Spleen (tissue), 7 donors: ENCODE results near the gene DGKB.

Experiments
- CTCF ChIP-seq, 11 experiments: fragments of 200-600 bp in 7 of 11; fragments of 450-650 bp in 4 of 11; sonication (generic) in 4 of 11; IDR thresholded peaks in 8 of 11; conservative IDR thresholded peaks in 3 of 11; 1 replicate in 7 of 11; 2 replicates in 4 of 11; pipeline versions ENCODE4 v1.4.0 to v1.8.0; 2016 to 2021; ENCODE audit warnings: antibody characterized with exemption in 11 of 11, inconsistent platforms in 4 of 11, mild to moderate bottlenecking in 1 of 11
- POLR2A ChIP-seq, 3 donors: fragments of 450-650 bp; IDR thresholded peaks; one replicate each; pipeline ENCODE4 v1.5.1; 2017; ENCODE audit warnings: antibody characterized with exemption in 3 of 3, mild to moderate bottlenecking in 1 of 3
- POLR2AphosphoS5 ChIP-seq, 3 donors: sonication (generic); formaldehyde crosslinking; IDR thresholded peaks; one replicate each; pipeline ENCODE4 v1.5.1; 2017; ENCODE audit warnings: antibody characterized with exemption in 3 of 3
- donor health status: DM: no; HTN: no; CAD: no; lungs with moderate emphysema.
- donor health status: DM: no; HTN: no; CAD: no.
- donor health status: DM: no; HTN: no; CAD: no.

GRCh38 chr7:14195079-14195478, 707.5 kb downstream of the DGKB start:
- TF ChIP-seq CTCF (IDR thresholded peaks at IDR 0.05 in 8 of 11, conservative IDR thresholded peaks at IDR 0.05 in 3 of 11) (no peak), POLR2A (IDR thresholded peaks at IDR 0.05) (no peak), POLR2AphosphoS5 (IDR thresholded peaks at IDR 0.05) (no peak)
